GM18505 (cell line): ENCODE data around the gene GNG2.

ENCODE experiments used
- ATAC-seq: cut with Tn5 transposase; IDR thresholded peaks from one replicate; pipeline ENCODE4 v1.9.1; 2021; ENCODE audit not compliant: unreplicated experiment
- POLR2A ChIP-seq: IDR thresholded peaks from 4 replicates; pipeline ENCODE4 v1.6.1; 2011; ENCODE audit warnings: borderline replicate concordance; ENCODE audit not compliant: insufficient read depth, insufficient read length; ENCODE audit errors: extremely low read depth

Gene GNG2

DNA sequence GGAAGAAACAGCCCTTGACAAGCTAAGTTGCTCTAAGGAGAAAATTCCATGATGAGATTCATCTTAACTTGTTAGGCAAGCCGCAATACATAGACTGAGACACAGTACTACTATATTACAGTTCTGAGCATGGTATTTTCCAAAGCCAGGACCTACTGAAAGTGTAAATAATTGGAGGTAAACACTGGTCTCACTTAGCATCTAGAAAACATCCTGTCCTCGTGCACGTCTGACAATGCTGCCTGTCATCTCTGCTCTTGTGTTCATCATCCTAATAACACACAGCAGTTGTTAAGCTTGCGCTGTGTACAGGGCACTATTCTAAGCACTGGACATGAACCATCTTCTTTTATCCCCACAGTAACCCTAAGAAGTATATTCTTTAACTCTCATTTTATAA, 64.2 kb downstream of the GNG2 start:
- TF ChIP-seq POLR2A, result no peak
- no peak for ATAC-seq

GRCh38 chr14:51925980-51926379, 65.6 kb downstream of the GNG2 start:
- TF ChIP-seq POLR2A, result no peak
- no peak for ATAC-seq

DNA sequence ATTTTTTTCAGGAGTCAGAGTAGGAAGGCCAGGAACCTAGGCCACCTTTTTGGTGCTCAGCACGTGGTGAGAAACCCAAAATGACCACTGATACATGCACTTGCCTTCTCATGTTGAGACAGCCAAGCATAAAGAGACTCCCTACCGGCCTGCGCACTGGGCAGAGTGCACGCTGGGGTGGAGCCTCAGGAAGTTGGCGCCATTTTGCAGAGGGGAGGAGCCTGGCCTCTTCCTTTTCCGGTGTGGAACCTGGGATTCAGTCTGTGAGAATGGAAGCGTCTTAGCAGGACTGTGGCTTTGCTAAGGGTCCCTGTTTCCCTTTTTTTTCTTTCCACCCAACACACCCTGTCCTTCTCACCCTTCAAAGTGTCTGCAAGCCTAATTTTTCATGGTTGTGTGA, 66.0 kb downstream of the GNG2 start:
- no peak for TF ChIP-seq POLR2A
- no peak for ATAC-seq

GRCh38 chr14:51928568-51928967, 68.2 kb downstream of the GNG2 start:
- no peak for ATAC-seq
- no peak for TF ChIP-seq POLR2A

DNA sequence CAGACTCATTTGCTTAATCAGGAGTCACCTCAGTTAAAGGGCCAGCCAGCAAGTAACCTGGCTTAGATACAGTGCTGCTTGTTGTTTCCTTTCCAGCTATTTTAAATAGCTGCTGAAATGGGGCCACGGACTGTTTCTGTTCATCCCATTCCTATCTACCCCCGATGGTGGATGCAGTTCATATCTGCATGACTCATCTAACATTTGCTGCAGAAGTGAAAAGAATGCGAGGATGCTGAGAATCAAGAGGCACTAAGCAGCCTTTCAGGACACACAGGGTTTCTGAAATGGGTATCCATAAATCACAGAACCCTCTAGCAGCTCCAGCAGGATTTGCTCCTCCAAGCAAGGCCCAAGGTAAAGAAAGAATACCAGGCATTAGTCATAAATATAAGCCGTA, 68.8 kb downstream of the GNG2 start:
- ATAC-seq, result no peak

DNA sequence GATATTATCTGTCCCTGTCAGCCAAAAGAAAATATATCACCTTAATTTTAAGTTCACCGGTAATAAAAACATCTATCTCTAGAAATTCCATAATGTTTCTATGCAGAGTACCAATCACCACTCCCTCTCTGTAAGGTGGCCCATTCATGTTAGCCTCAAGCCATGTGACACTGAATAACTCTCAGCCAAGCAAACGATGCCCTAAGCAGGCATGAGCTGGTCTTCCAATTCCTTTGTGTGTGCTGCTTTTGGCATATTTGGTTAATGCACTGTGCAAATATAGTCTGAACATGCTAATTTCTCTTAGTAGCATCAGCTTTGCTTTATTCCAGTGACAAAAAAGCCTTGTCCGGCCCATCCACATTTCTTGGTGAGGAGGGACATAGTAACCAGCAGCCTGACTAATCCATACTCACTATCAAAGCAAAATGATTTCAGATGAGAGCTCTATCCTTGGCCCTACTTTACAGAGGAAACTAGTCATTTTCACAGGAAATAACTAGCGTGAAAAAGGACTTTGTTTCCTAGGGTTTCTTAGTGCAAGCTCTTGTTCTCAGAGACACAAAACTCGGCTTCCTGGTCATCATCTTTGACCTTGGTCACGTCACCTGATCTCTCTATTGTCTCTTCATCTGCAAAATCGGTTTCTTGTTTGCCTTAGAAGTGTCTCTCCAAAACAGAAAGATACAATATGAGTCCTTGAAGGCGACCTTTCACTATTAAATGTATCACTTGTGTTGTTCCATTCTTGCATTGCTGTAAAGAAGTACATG, 69.7 kb downstream of the GNG2 start:
- no peak for ATAC-seq

More for the DNA sequence above, 68.8 kb downstream of the GNG2 start:
- no peak for TF ChIP-seq POLR2A

GRCh38 chr14:51931308-51931707, 70.9 kb downstream of the GNG2 start:
- ATAC-seq, result no peak
- no peak for TF ChIP-seq POLR2A

More for the DNA sequence above, 69.7 kb downstream of the GNG2 start:
- no peak for TF ChIP-seq POLR2A

DNA sequence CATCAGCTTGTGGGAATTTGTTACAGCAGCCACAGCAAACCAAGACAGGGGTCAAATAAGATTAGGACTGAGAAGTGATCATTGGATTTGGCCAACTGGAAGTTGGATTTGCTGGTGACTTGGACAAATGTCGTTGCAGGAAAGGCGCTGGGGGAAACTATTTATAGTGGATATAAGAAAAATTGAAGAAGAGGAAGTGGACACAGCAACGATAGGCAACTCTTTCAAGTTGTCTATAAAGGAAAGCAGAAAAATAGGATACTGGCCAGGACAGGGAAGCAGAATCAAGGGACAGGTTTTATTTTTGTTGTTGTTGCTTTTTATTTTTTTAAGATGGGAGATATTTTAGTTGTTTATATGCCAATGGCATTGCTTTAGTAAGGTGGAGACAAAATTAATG, 72.8 kb downstream of the GNG2 start:
- TF ChIP-seq POLR2A, result no peak
- ATAC-seq, result no peak

DNA sequence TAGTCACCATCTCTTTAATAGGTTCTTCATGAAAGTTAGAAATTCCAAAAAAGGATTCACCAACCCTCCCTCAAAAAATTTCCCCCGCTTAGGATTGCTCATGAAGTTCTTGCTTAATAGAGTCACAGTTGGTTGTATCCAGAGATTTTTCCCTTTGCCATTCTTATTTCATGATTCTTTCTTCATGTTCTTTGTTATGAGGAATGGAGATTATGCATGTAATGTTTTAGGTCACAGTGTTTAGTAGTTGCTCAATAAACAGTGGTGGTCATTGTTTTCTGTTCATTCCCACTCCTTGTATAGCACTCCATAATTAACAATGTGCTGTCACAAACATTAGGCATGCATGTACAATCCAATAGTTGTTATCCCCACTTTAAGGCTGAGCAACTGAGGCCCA, 77.7 kb downstream of the GNG2 start:
- no peak for ATAC-seq
- TF ChIP-seq POLR2A, result no peak

DNA sequence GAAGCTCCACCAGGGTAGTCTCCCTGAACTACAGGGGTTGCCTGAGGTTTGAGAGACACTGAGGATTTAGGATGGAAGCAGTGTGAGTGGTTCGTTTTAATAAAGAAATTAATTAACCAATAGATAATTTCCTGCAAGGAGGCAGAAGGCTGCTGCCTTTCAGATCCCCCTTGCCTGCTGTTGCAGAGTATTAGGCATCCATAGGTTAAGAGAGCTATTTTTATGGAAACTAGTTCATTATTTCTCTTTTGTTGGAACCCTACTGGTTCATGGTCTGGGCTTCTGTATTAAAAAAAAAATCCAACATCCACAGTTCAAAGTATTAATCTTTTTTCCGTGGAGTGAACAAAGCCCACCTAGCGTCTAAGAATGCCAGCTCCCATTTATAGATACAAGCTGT, 78.4 kb downstream of the GNG2 start:
- TF ChIP-seq POLR2A, result no peak
- no peak for ATAC-seq

GRCh38 chr14:51939226-51939625, 78.8 kb downstream of the GNG2 start:
- TF ChIP-seq POLR2A, result no peak
- ATAC-seq, result no peak

- ATAC-seq, result no peak
- no peak for TF ChIP-seq POLR2A
Measured at GRCh38 chr14:51939755-51940301, 79.4 kb downstream of the GNG2 start.

DNA sequence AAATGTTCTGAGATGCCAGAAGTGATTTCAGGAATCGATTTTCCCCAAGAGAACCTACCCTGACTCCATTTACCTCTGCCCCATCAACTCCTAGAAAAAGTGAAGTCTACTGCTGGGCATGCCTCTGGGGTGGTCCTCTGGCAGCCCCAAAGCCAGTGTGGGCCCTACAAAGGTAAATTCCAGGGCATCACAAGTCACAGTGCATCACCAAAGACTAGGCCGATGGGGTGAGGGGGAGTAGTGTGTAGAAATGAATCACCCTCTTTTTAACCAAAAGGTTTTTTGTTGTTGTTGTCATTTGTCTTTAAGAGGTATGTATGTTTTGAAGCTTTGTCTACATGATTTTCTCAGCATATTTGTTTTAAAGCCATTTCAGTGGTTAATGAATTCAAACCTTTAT, 82.6 kb downstream of the GNG2 start:
- ATAC-seq, result no peak
- no peak for TF ChIP-seq POLR2A

DNA sequence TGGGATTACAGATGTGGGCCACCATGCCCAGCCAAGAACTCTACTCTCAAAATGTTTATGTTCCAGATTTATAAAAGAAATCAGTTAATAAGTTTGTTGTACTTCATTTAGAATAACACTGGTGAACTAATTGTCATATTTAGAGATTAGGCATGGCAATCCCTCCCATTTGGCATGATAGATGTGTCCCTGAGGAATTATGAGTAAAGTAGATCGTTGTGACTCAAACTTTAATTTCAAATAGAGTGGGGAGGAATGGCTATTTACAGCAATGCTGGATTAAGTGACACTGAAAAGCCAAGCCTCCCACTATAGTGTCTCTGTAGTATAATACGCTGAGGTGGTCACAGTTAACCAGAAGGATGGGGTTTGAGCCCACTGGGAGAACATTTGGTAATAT, 89.6 kb downstream of the GNG2 start:
- ATAC-seq, result no peak
- TF ChIP-seq POLR2A, result no peak
